LHCN-M2 (cell line): ENCODE data around the gene PSENEN. TPM values are rescaled to one million over a fixed set of nuclear protein-coding genes. Genes with fewer than 3 reads are reported as not detected.

Source experiments
- DNase-seq: peaks from one replicate; pipeline ENCODE4 v3.0.0-alpha.2; 2012; ENCODE audit warnings: low read depth
- total RNA-seq: library from RNA; depleted of rRNA; stranded (reverse); fragments of >200 nt; gene quantifications from 2 replicates; pipeline ENCODE4 v1.2.3, GENCODE V29; 2014

PSENEN gene
- total RNA-seq, 1 experiment from 2014 or later: 35.2 TPM

GRCh38 chr19:35750167-35750566 is 4.7 kb downstream of the PSENEN start:
- no peak for DNase-seq

GRCh38 chr19:35751839-35752745 is 6.6 kb downstream of the PSENEN start:
- DNase-seq: no peak

- DNase-seq: no peak
Observed at GRCh38 chr19:35752746-35753350, 7.4 kb downstream of the PSENEN start.

GRCh38 chr19:35753634-35754369 is 8.4 kb downstream of the PSENEN start:
- no peak for DNase-seq

- DNase-seq: no peak
Observed at GRCh38 chr19:35754370-35755130, 9.1 kb downstream of the PSENEN start.

- no peak for DNase-seq
Observed at GRCh38 chr19:35755131-35755549, 9.7 kb downstream of the PSENEN start.

GRCh38 chr19:35755550-35756376 is 10.3 kb downstream of the PSENEN start:
- no peak for DNase-seq

- DNase-seq: no peak
Observed at GRCh38 chr19:35756377-35757230, 11.2 kb downstream of the PSENEN start, which contains the start of gene HSPB6. TSS of gene HSPB6 (minus strand) at chr19:35757029. CDS start at chr19:35757008, 21 bp downstream.

- peak; percentile 85 for DNase-seq
Observed at GRCh38 chr19:35757231-35757748, 11.8 kb downstream of the PSENEN start.

- DNase-seq: peak; percentile 99
Observed at GRCh38 chr19:35757749-35758608, 12.5 kb downstream of the PSENEN start, which contains the start of gene PROSER3. TSS of gene PROSER3 (plus strand) at chr19:35758176. CDS start at chr19:35758216, 40 bp downstream.

- no peak for DNase-seq
Observed at GRCh38 chr19:35759697-35760096, 14.2 kb downstream of the PSENEN start.

- peak; percentile 47 for DNase-seq
Observed at GRCh38 chr19:35760711-35761349, 15.4 kb downstream of the PSENEN start.

- DNase-seq: no peak
Observed at GRCh38 chr19:35764432-35765315, 19.2 kb downstream of the PSENEN start.

GRCh38 chr19:35766571-35767104 is 21.2 kb downstream of the PSENEN start:
- DNase-seq: no peak

GRCh38 chr19:35767288-35768081 is 22.0 kb downstream of the PSENEN start:
- DNase-seq: no peak

GRCh38 chr19:35768082-35768421 is 22.6 kb downstream of the PSENEN start:
- no peak for DNase-seq
